Measurements from ENCODE around the gene HOXA2. TPM values are rescaled to one million over a fixed set of nuclear protein-coding genes. Genes with fewer than 3 reads are reported as not detected.

Gene HOXA2
- total RNA-seq, 1 donor from 2014 or later = not detected

Other genes starting within 250 kb of the HOXA2 start
- gene SKAP2, start 238.1 kb downstream of the HOXA2 start, total RNA-seq = 3.6 and 4.6 TPM in 2 replicates
- 0.09 and 0.16 TPM in 2 replicates for gene HOXA1, start 6.7 kb downstream of the HOXA2 start, total RNA-seq
- gene HOXA4, start 28.1 kb upstream of the HOXA2 start, total RNA-seq = not detected in 2 replicates
- not detected in 2 replicates for gene HOXA5, start 41.0 kb upstream of the HOXA2 start, total RNA-seq
- gene HOXA6, start 45.1 kb upstream of the HOXA2 start, total RNA-seq = not detected in 2 replicates
- not detected in 2 replicates for gene HOXA3, start 49.9 kb upstream of the HOXA2 start, total RNA-seq
- gene HOXA7, start 54.0 kb upstream of the HOXA2 start, total RNA-seq = not detected in 2 replicates
- gene HOXA9, start 62.9 kb upstream of the HOXA2 start, total RNA-seq = not detected in 2 replicates
- gene HOXA10, start 71.6 kb upstream of the HOXA2 start, total RNA-seq = not detected in 2 replicates
- not detected in 2 replicates for gene HOXA11, start 82.5 kb upstream of the HOXA2 start, total RNA-seq
- not detected in 2 replicates for gene HOXA13, start 97.4 kb upstream of the HOXA2 start, total RNA-seq
- not detected in 2 replicates for gene EVX1, start 140.1 kb upstream of the HOXA2 start, total RNA-seq